GM19372 (cell line): Measurements from ENCODE around the gene IL27RA.
"Not testable (repeated sequence)": the region's sequence is repeated elsewhere in the genome, so short reads cannot be mapped to it uniquely, and the experiment has no call there.

Experiments used
- ATAC-seq: cut with Tn5 transposase; IDR thresholded peaks from one replicate; pipeline ENCODE4 v1.9.1; 2021; ENCODE audit warnings: mild to moderate bottlenecking, low read depth, moderate library complexity; ENCODE audit not compliant: unreplicated experiment

The IL27RA gene

GRCh38 chr19:14027856-14028450 lies 3.6 kb upstream of the IL27RA start, which contains the start of gene RLN3:
Gene RLN3, plus strand, starts transcription at chr19:14028148. Its CDS starts 57 bp downstream, at chr19:14028205.
- no peak for ATAC-seq

GRCh38 chr19:14028901-14029300 lies 2.7 kb upstream of the IL27RA start:
- ATAC-seq = no peak

- no peak for ATAC-seq
Measured at GRCh38 chr19:14030997-14031718, 404 bp upstream of the IL27RA start.

- no peak for ATAC-seq
Measured at GRCh38 chr19:14033946-14034345, 2.4 kb downstream of the IL27RA start.

GRCh38 chr19:14035159-14035558 lies 3.6 kb downstream of the IL27RA start:
- not testable (repeated sequence) for ATAC-seq

GRCh38 chr19:14035706-14036105 lies 4.1 kb downstream of the IL27RA start:
- no peak for ATAC-seq

- no peak for ATAC-seq
Measured at GRCh38 chr19:14039181-14039580, 7.6 kb downstream of the IL27RA start.

- ATAC-seq = not testable (repeated sequence)
Measured at GRCh38 chr19:14042659-14043608, 11.4 kb downstream of the IL27RA start.

GRCh38 chr19:14047866-14048265 lies 16.3 kb downstream of the IL27RA start:
- ATAC-seq = not testable (repeated sequence)

GRCh38 chr19:14048443-14049153 lies 17.0 kb downstream of the IL27RA start:
- no peak for ATAC-seq

GRCh38 chr19:14050512-14050911 lies 18.9 kb downstream of the IL27RA start:
- ATAC-seq = no peak

- not testable (repeated sequence) for ATAC-seq
Measured at GRCh38 chr19:14050961-14051360, 19.4 kb downstream of the IL27RA start.

GRCh38 chr19:14051980-14052379 lies 20.4 kb downstream of the IL27RA start:
- ATAC-seq = no peak

GRCh38 chr19:14052470-14052869 lies 20.9 kb downstream of the IL27RA start:
- no peak for ATAC-seq

GRCh38 chr19:14053032-14053431 lies 21.5 kb downstream of the IL27RA start:
- ATAC-seq = no peak

GRCh38 chr19:14053500-14053899 lies 21.9 kb downstream of the IL27RA start:
- ATAC-seq = no peak

GRCh38 chr19:14054099-14054498 lies 22.5 kb downstream of the IL27RA start:
- ATAC-seq = no peak

- ATAC-seq = no peak
Measured at GRCh38 chr19:14054721-14055120, 23.2 kb downstream of the IL27RA start.

- ATAC-seq = no peak
Measured at GRCh38 chr19:14055396-14055795, 23.8 kb downstream of the IL27RA start.

- ATAC-seq = no peak
Measured at GRCh38 chr19:14056069-14056666, 24.6 kb downstream of the IL27RA start.
